GM23338 (cell line): ENCODE data around the gene EFEMP1. TPM values are rescaled to one million over a fixed set of nuclear protein-coding genes. Genes with fewer than 3 reads are reported as not detected.

Source experiments
- ATAC-seq: fragments of 200-7000 bp; cut with Tn5 transposase; 3 replicates; pipeline ENCODE4 v1.9.1; 2020
- DNase-seq: peaks from one replicate; pipeline ENCODE4 v3.0.0-alpha.2; 2015; ENCODE audit warnings: low spot score
- H2AFZ ChIP-seq: fragments of 200-600 bp; sonication (generic); 2 replicates; pipeline ENCODE4 v1.8.0; 2016; ENCODE audit warnings: antibody characterized with exemption, mild to moderate bottlenecking, moderate library complexity
- H3F3A ChIP-seq: fragments of 200-600 bp; sonication (generic); replicated peaks from 2 replicates; pipeline ENCODE4 v1.8.0; 2017; ENCODE audit warnings: antibody characterized with exemption, mixed run types, low read depth
- H3K27ac ChIP-seq: fragments of 200-600 bp; sonication (generic); 2 replicates; pipeline ENCODE4 v1.6.1; 2016; ENCODE audit warnings: low read depth
- H3K27me3 ChIP-seq: fragments of 200-600 bp; sonication (generic); 2 replicates; pipeline ENCODE4 v1.8.0; 2016; ENCODE audit warnings: mild to moderate bottlenecking, mixed run types, moderate library complexity; ENCODE audit not compliant: insufficient read depth
- H3K36me3 ChIP-seq: fragments of 200-600 bp; sonication (generic); 2 replicates; pipeline ENCODE4 v1.8.0; 2016; ENCODE audit warnings: mild to moderate bottlenecking; ENCODE audit not compliant: insufficient read depth
- H3K4me1 ChIP-seq: fragments of 200-600 bp; sonication (generic); 2 replicates; pipeline ENCODE4 v1.8.0; 2016; ENCODE audit warnings: mild to moderate bottlenecking, moderate library complexity; ENCODE audit not compliant: insufficient read depth
- H3K4me2 ChIP-seq: fragments of 200-600 bp; sonication (generic); 2 replicates; pipeline ENCODE4 v1.7.1; 2017; ENCODE audit warnings: mixed run types
- H3K4me3 ChIP-seq: fragments of 200-600 bp; sonication (generic); 2 replicates; pipeline ENCODE4 v1.6.1; 2016; ENCODE audit warnings: mixed run types
- H3K79me2 ChIP-seq: fragments of 200-600 bp; sonication (generic); replicated peaks from 2 replicates; pipeline ENCODE4 v1.8.0; 2017; ENCODE audit warnings: mild to moderate bottlenecking; ENCODE audit not compliant: insufficient read depth
- H3K9me2 ChIP-seq: fragments of 200-600 bp; sonication (generic); 2 replicates; pipeline ENCODE4 v1.8.0; 2017; ENCODE audit not compliant: insufficient read depth
- H4K20me1 ChIP-seq: fragments of 200-600 bp; sonication (generic); replicated peaks from 2 replicates; pipeline ENCODE4 v1.8.0; 2017; ENCODE audit warnings: mild to moderate bottlenecking; ENCODE audit not compliant: insufficient read depth
- H3K27ac Mint-ChIP-seq: 2 replicates; pipeline ENCODE4 v1.8.0; 2020; ENCODE audit warnings: inconsistent platforms, mild to moderate bottlenecking, moderate library complexity, mixed read lengths
- H3K27me3 Mint-ChIP-seq: 3 replicates; pipeline ENCODE4 v1.8.0; 2022; ENCODE audit warnings: low read depth, mild to moderate bottlenecking, moderate library complexity, mixed read lengths, inconsistent platforms; ENCODE audit not compliant: insufficient read depth, poor library complexity
- H3K36me3 Mint-ChIP-seq: 3 replicates; pipeline ENCODE4 v1.8.0; 2021; ENCODE audit warnings: low read depth, mild to moderate bottlenecking, inconsistent platforms, moderate library complexity, mixed read lengths
- H3K4me1 Mint-ChIP-seq: 3 replicates; pipeline ENCODE4 v1.8.0; 2020; ENCODE audit warnings: mild to moderate bottlenecking, inconsistent platforms, mixed read lengths
- H3K4me3 Mint-ChIP-seq: 3 replicates; pipeline ENCODE4 v1.8.0; 2021; ENCODE audit warnings: moderate library complexity, mild to moderate bottlenecking, inconsistent platforms, mixed read lengths
- H3K9me3 Mint-ChIP-seq: 3 replicates; pipeline ENCODE4 v1.8.0; 2020; ENCODE audit warnings: moderate library complexity, mild to moderate bottlenecking, inconsistent platforms, mixed read lengths
- CREB1 ChIP-seq: fragments of 250-450 bp; sonication (Bioruptor Pico); IDR thresholded peaks from 2 replicates; pipeline ENCODE4 v1.5.0; 2020; ENCODE audit warnings: low read depth, mild to moderate bottlenecking, moderate library complexity
- CTCF ChIP-seq, 2 experiments: fragments of 200-600 bp in 1 of 2; sonication (generic) in 1 of 2; conservative IDR thresholded peaks; 2 replicates each; pipeline versions ENCODE4 v1.5.1 to v1.6.1; 2016 to 2017; ENCODE audit warnings: antibody characterized with exemption in 2 of 2, low read depth in 2 of 2, mild to moderate bottlenecking in 2 of 2, moderate library complexity in 1 of 2
- ETS1 ChIP-seq: IDR thresholded peaks from 2 replicates; pipeline ENCODE4 v1.6.1; 2016; ENCODE audit warnings: antibody characterized with exemption
- EZH2 ChIP-seq: fragments of 200-600 bp; sonication (generic); IDR thresholded peaks from one replicate; pipeline ENCODE4 v1.8.0; 2017; ENCODE audit warnings: antibody characterized with exemption, mild to moderate bottlenecking, low read depth; ENCODE audit not compliant: unreplicated experiment
- EZH2phosphoT487 ChIP-seq: fragments of 200-600 bp; sonication (generic); IDR thresholded peaks from one replicate; pipeline ENCODE4 v1.8.1; 2018; ENCODE audit warnings: antibody characterized with exemption; ENCODE audit not compliant: unreplicated experiment
- JUNB ChIP-seq: IDR thresholded peaks from one replicate; pipeline ENCODE4 v1.6.1; 2016; ENCODE audit warnings: antibody characterized with exemption; ENCODE audit not compliant: unreplicated experiment
- NANOG ChIP-seq: IDR thresholded peaks from 2 replicates; pipeline ENCODE4 v1.6.1; 2016; ENCODE audit warnings: antibody characterized with exemption, borderline replicate concordance
- POLR2AphosphoS5 ChIP-seq: IDR thresholded peaks from 2 replicates; pipeline ENCODE4 v1.6.1; 2016; ENCODE audit warnings: antibody characterized with exemption, low read depth
- REST ChIP-seq: IDR thresholded peaks from one replicate; pipeline ENCODE4 v1.6.1; 2018; ENCODE audit warnings: antibody characterized with exemption; ENCODE audit not compliant: unreplicated experiment
- STAT1 ChIP-seq: IDR thresholded peaks from one replicate; pipeline ENCODE4 v1.6.1; 2016; ENCODE audit warnings: antibody characterized with exemption; ENCODE audit not compliant: unreplicated experiment
- ZNF114 ChIP-seq: fragments of 250-450 bp; sonication (Bioruptor Pico); IDR thresholded peaks from 2 replicates; pipeline ENCODE4 v1.5.0; 2020; ENCODE audit warnings: mild to moderate bottlenecking, moderate library complexity
- ZNF331 ChIP-seq: fragments of 250-450 bp; sonication (Bioruptor Pico); IDR thresholded peaks from 2 replicates; pipeline ENCODE4 v1.5.0; 2020; ENCODE audit warnings: low read depth, mild to moderate bottlenecking, moderate library complexity
- ZNF462 ChIP-seq: fragments of 250-450 bp; sonication (Bioruptor Pico); IDR thresholded peaks from 2 replicates; pipeline ENCODE4 v1.5.0; 2020; ENCODE audit warnings: mild to moderate bottlenecking, moderate library complexity
- polyA plus RNA-seq: library from polyadenylated mRNA; unstranded; fragments of >200 nt; fragmentation: Nextera tagmentation; extraction: Ambion mirVana; gene quantifications from 2 replicates; pipeline ENCODE4 v1.2.1, GENCODE V29; 2016
- total RNA-seq: library from RNA; depleted of rRNA; stranded (reverse); fragments of >200 nt; shearing (Covaris generic); gene quantifications from 2 replicates; pipeline ENCODE4 v1.2.3, GENCODE V29; 2014

EFEMP1 gene
- total and polyA plus RNA-seq, 2 experiments from 2014 or later, result 12.6 to 22.5 TPM

GRCh38 chr2:55916473-55917049 lies 7.0 kb downstream of the EFEMP1 start:
- Histone ChIP-seq H3K4me3 (no peak overlapping the region), H3K9me2 (no peaks in the 10 kb centered on the region), H3K36me3 (no peaks in the 10 kb centered on the region), H3K27ac (no peak overlapping the region), H3K27me3 (peaks cover 5% of the 10 kb centered on the region), H3K4me2 (no peak overlapping the region), H3K4me1 (peaks cover 2% of the 10 kb centered on the region), H4K20me1 (no peaks in the 10 kb centered on the region; the same call in 1 of the 2 replicates), H2AFZ (no peak overlapping the region), H3K79me2 (no peaks in the 10 kb centered on the region), H3F3A (no peaks in the 10 kb centered on the region)
- Mint-ChIP-seq H3K4me3 (no peak overlapping the region), H3K36me3 (no peaks in the 10 kb centered on the region), H3K9me3 (no peaks in the 10 kb centered on the region), H3K27me3 (no peaks in the 10 kb centered on the region), H3K4me1 (peaks cover 6% of the 10 kb centered on the region; the same call in 2 of the 3 replicates), H3K27ac (no peak overlapping the region)
- DNase-seq (no peak), ATAC-seq (no peak)
- TF ChIP-seq ZNF462 (CRISPR knock-in tag), result no peak
- TF ChIP-seq EZH2phosphoT487, result no peak
- TF ChIP-seq REST, result no peak
- TF ChIP-seq ZNF114 (CRISPR knock-in tag), result no peak
- no peak for TF ChIP-seq NANOG
- TF ChIP-seq ETS1, result no peak
- TF ChIP-seq STAT1, result no peak
- no peak for TF ChIP-seq EZH2
- TF ChIP-seq CTCF (conservative IDR thresholded peaks at IDR 0.05; ENCODE audit: low read depth in 2 of 2), result no peak
- TF ChIP-seq CREB1 (CRISPR knock-in tag), result no peak
- no peak for TF ChIP-seq POLR2AphosphoS5
- no peak for TF ChIP-seq ZNF331
- TF ChIP-seq JUNB, result no peak
